ENCODE results near the gene LIMA1. TPM values are rescaled to one million over a fixed set of nuclear protein-coding genes. Genes with fewer than 3 reads are reported as not detected.

The LIMA1 gene
- total RNA-seq, 3 donors from 2014 or later = 128 to 162 (median 156) TPM

DNA sequence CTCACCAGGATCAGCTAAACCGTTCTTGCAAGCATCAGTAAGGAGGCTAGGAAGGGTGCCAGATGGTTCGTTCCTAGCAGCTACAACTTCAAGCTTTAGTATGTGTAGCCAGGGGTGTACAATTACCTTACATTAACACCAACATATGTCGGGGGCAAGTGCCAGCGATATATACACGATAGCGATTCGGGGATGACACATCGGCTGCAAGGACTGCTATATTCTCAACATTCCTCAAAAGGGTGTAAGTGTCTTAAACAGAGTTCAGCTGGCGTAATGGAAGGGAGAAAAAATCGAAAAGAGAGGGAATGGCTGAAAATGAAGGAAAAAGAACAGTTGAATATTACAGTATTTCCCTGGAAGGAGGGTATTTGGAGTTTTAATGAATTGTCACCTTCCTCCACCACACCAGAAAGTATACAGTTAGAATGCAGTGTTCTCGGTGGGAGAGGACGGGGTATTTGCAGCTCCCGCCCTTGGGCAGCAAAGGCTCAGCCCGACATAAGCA, 545 bp downstream of the LIMA1 start:
- Histone ChIP-seq H3K36me3 (no peaks in the 10 kb centered on the region), H3K4me3 (peak overlapping the region; percentile 75 to 91 (median 77)), H3K27ac (peak overlapping the region; percentile 80 to 86), H3K9me3 (no peaks in the 10 kb centered on the region), H3K4me1 (no peaks in the 10 kb centered on the region), H3K27me3 (no peaks in the 10 kb centered on the region)
- no peak for TF ChIP-seq POLR2AphosphoS5 (IDR thresholded peaks at IDR 0.05)
- no peak for TF ChIP-seq CTCF (IDR thresholded peaks at IDR 0.05)
- no peak for TF ChIP-seq POLR2A (IDR thresholded peaks at IDR 0.05)
- intact Hi-C loops (cut with DNase I; ENCODE audit: low total_unique reads) = no loop called here
- DNase-seq (ENCODE audit: low spot score in 2 of 2) = no peak

GRCh38 chr12:50279501-50279900, 3.8 kb downstream of the LIMA1 start:
- no peaks in the 10 kb centered on the region for H3K4me1 ChIP-seq

DNA sequence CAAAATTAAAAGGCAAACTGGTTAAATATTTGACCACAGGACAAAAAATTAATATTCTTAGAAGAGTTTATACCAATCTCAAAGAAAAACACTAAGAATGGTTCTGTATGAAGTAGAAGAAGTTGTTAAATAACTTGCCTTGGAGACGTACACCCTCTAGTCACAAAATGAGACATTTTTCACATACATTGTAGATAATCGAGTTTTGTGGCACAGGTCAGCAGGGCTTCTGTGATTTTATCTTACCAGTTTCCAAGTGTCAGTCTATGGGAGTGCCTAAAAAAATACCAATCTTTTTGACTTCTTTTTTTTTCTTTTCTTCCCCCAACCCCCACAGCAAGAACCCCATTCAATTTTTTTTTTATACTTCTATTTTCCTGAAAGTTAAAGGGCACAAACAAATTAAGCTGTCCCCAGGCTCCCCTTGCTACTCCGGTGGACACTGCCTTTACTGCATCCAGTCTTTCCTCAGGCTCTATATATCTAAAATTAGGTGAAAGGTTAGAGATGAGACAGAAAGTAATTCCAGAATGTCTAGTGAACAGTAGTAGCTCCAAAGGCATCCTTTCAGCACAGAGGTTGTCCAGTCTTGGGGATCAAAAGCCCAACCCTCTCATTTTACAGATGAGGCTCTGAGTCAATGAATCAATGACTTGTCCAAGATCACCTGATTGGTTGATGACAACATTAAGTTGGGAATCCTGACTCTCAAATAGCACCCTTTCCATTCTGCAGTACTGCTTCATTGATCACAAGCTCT, 6.2 kb downstream of the LIMA1 start:
- H3K27me3 ChIP-seq = no peaks in the 10 kb centered on the region
- H3K4me3 ChIP-seq = no peak overlapping the region
- intact Hi-C loops (cut with DNase I; ENCODE audit: low total_unique reads) = no loop called here
- H3K36me3 ChIP-seq = no peaks in the 10 kb centered on the region
- H3K4me1 ChIP-seq = no peaks in the 10 kb centered on the region
- peak overlapping the region in 1 of 2 donors; percentile 27 for H3K27ac ChIP-seq
- no peak for DNase-seq (ENCODE audit: low spot score in 2 of 2)
- no peak for TF ChIP-seq CTCF (IDR thresholded peaks at IDR 0.05)
- TF ChIP-seq POLR2A (IDR thresholded peaks at IDR 0.05) = no peak
- H3K9me3 ChIP-seq = no peaks in the 10 kb centered on the region

More at GRCh38 chr12:50279501-50279900, 3.8 kb downstream of the LIMA1 start:
- DNase-seq (ENCODE audit: low spot score in 2 of 2) = no peak
- H3K4me3 ChIP-seq = no peak overlapping the region
- no peak overlapping the region for H3K27ac ChIP-seq
- H3K9me3 ChIP-seq = no peaks in the 10 kb centered on the region
- TF ChIP-seq POLR2A (IDR thresholded peaks at IDR 0.05) (no peak), POLR2AphosphoS5 (IDR thresholded peaks at IDR 0.05) (no peak), CTCF (IDR thresholded peaks at IDR 0.05) (no peak)
- intact Hi-C loops (cut with DNase I; ENCODE audit: low total_unique reads) = no loop called here
- H3K27me3 ChIP-seq = no peaks in the 10 kb centered on the region
- no peaks in the 10 kb centered on the region for H3K36me3 ChIP-seq

- intact Hi-C loops (cut with DNase I; ENCODE audit: low total_unique reads) = no loop called here
- H3K4me1 ChIP-seq = no peaks in the 10 kb centered on the region
- H3K4me3 ChIP-seq = no peak overlapping the region
Observed at GRCh38 chr12:50276068-50276467, 7.3 kb downstream of the LIMA1 start.

More at GRCh38 chr12:50276068-50276467, 7.3 kb downstream of the LIMA1 start:
- Histone ChIP-seq H3K9me3 (no peaks in the 10 kb centered on the region), H3K27me3 (no peaks in the 10 kb centered on the region), H3K36me3 (no peaks in the 10 kb centered on the region), H3K27ac (peak overlapping the region; percentile 40 to 62)
- no peak for TF ChIP-seq CTCF (IDR thresholded peaks at IDR 0.05)
- no peak for TF ChIP-seq POLR2A (IDR thresholded peaks at IDR 0.05)
- no peak for TF ChIP-seq POLR2AphosphoS5 (IDR thresholded peaks at IDR 0.05)
- DNase-seq (ENCODE audit: low spot score in 2 of 2) = no peak
